HEK293 (cell line): ENCODE measurements around the gene ARHGAP26.

Experiments used
- CTCF ChIA-PET: fragments of 350-600 bp; formaldehyde crosslinking; extraction: SDS; loops from one replicate; lab custom pipeline; 2021; ENCODE audit warnings: antibody characterized with exemption; lab: Yijun Ruan, JAX
- POLR2A ChIA-PET: fragments of 300-600 bp; formaldehyde crosslinking; extraction: SDS; loops from one replicate; lab custom pipeline; 2020; ENCODE audit warnings: antibody characterized with exemption, inconsistent platforms; lab: Yijun Ruan, JAX
- H3K27ac ChIP-seq: fragments of 200-500 bp; sonication (Bioruptor generic); 2 replicates; pipeline ENCODE4 v1.5.1; 2014; ENCODE audit warnings: low read depth, low read length, control low read depth, inconsistent platforms; ENCODE audit errors: extremely low read depth
- H3K36me3 ChIP-seq, 2 experiments: fragments of 200-500 bp in 1 of 2; sonication (Bioruptor generic) in 1 of 2; 1 replicate in 1 of 2; 2 replicates in 1 of 2; pipeline ENCODE4 v1.5.1; 2014 to 2017; ENCODE audit warnings: inconsistent platforms in 2 of 2, low read length in 2 of 2; ENCODE audit not compliant: control insufficient read depth in 2 of 2, insufficient read depth in 1 of 2
- H3K4me1 ChIP-seq: fragments of 200-500 bp; sonication (Bioruptor generic); 2 replicates; pipeline ENCODE4 v1.5.1; 2014; ENCODE audit warnings: mild to moderate bottlenecking, low read length, inconsistent platforms; ENCODE audit not compliant: control insufficient read depth, insufficient read depth
- H3K4me3 ChIP-seq: 2 replicates; pipeline ENCODE4 v1.5.1; 2011; ENCODE audit warnings: low read depth, mild to moderate bottlenecking, control low read depth, low read length, moderate library complexity
- H3K9me3 ChIP-seq: fragments of 200-500 bp; sonication (Bioruptor generic); 2 replicates; pipeline ENCODE4 v1.5.1; 2014; ENCODE audit warnings: low read depth, low read length, inconsistent platforms; ENCODE audit not compliant: control insufficient read depth, insufficient read depth
- GLIS2 ChIP-seq: fragments of 450-650 bp; formaldehyde crosslinking; IDR thresholded peaks from 2 replicates; pipeline ENCODE4 v1.5.1; 2016; ENCODE audit warnings: missing biosample characterization, missing genetic modification characterization
- REPIN1 ChIP-seq: fragments of 450-650 bp; formaldehyde crosslinking; IDR thresholded peaks from 2 replicates; pipeline ENCODE4 v1.5.1; 2017; ENCODE audit warnings: missing biosample characterization, missing genetic modification characterization, low read depth
- SALL2 ChIP-seq: fragments of 450-650 bp; formaldehyde crosslinking; IDR thresholded peaks from 2 replicates; pipeline ENCODE4 v1.5.0; 2017; ENCODE audit warnings: missing biosample characterization, mild to moderate bottlenecking, missing genetic modification characterization, borderline replicate concordance
- SP2 ChIP-seq: fragments of 450-650 bp; formaldehyde crosslinking; IDR thresholded peaks from 2 replicates; pipeline ENCODE4 v1.5.1; 2016; ENCODE audit warnings: missing biosample characterization, missing genetic modification characterization
- ZBTB11 ChIP-seq: fragments of 450-650 bp; formaldehyde crosslinking; conservative IDR thresholded peaks from 2 replicates; pipeline ENCODE4 v1.5.1; 2016; ENCODE audit warnings: low read depth, missing biosample characterization, missing genetic modification characterization
- ZBTB17 ChIP-seq: fragments of 450-650 bp; formaldehyde crosslinking; IDR thresholded peaks from 2 replicates; pipeline ENCODE4 v1.5.1; 2016; ENCODE audit warnings: missing biosample characterization, missing genetic modification characterization
- ZBTB48 ChIP-seq: fragments of 450-650 bp; formaldehyde crosslinking; IDR thresholded peaks from 2 replicates; pipeline ENCODE4 v1.5.1; 2016; ENCODE audit warnings: missing biosample characterization, missing genetic modification characterization
- ZIC2 ChIP-seq: fragments of 450-650 bp; formaldehyde crosslinking; IDR thresholded peaks from 2 replicates; pipeline ENCODE4 v1.5.1; 2016; ENCODE audit warnings: missing biosample characterization, missing genetic modification characterization
- ZNF132 ChIP-seq: fragments of 450-650 bp; formaldehyde crosslinking; IDR thresholded peaks from 2 replicates; pipeline ENCODE4 v1.5.1; 2017; ENCODE audit warnings: missing biosample characterization, missing genetic modification characterization, borderline replicate concordance
- ZNF133 ChIP-seq: fragments of 450-650 bp; formaldehyde crosslinking; IDR thresholded peaks from 2 replicates; pipeline ENCODE4 v1.5.1; 2016; ENCODE audit warnings: missing biosample characterization, missing genetic modification characterization
- ZNF169 ChIP-seq: fragments of 450-650 bp; formaldehyde crosslinking; IDR thresholded peaks from 2 replicates; pipeline ENCODE4 v1.5.1; 2016; ENCODE audit warnings: missing biosample characterization, missing genetic modification characterization
- ZNF202 ChIP-seq: fragments of 450-650 bp; formaldehyde crosslinking; IDR thresholded peaks from 2 replicates; pipeline ENCODE4 v1.5.1; 2016; ENCODE audit warnings: missing biosample characterization, missing genetic modification characterization, borderline replicate concordance
- ZNF214 ChIP-seq: fragments of 450-650 bp; formaldehyde crosslinking; IDR thresholded peaks from 2 replicates; pipeline ENCODE4 v1.5.1; 2017; ENCODE audit warnings: missing biosample characterization, mild to moderate bottlenecking, missing genetic modification characterization, borderline replicate concordance
- ZNF335 ChIP-seq: fragments of 450-650 bp; formaldehyde crosslinking; conservative IDR thresholded peaks from 2 replicates; pipeline ENCODE4 v1.5.1; 2016; ENCODE audit warnings: missing biosample characterization, missing genetic modification characterization
- ZNF404 ChIP-seq: fragments of 450-650 bp; formaldehyde crosslinking; IDR thresholded peaks from 2 replicates; pipeline ENCODE4 v1.5.1; 2017; ENCODE audit warnings: missing biosample characterization, missing genetic modification characterization
- ZNF416 ChIP-seq: fragments of 450-650 bp; formaldehyde crosslinking; IDR thresholded peaks from 2 replicates; pipeline ENCODE4 v1.5.1; 2016; ENCODE audit warnings: missing biosample characterization, missing genetic modification characterization
- ZNF473 ChIP-seq: fragments of 450-650 bp; formaldehyde crosslinking; IDR thresholded peaks from 2 replicates; pipeline ENCODE4 v1.5.1; 2017; ENCODE audit warnings: missing biosample characterization, missing genetic modification characterization
- ZNF488 ChIP-seq: fragments of 450-650 bp; formaldehyde crosslinking; IDR thresholded peaks from 2 replicates; pipeline ENCODE4 v1.5.1; 2016; ENCODE audit warnings: missing biosample characterization, missing genetic modification characterization
- ZNF585B ChIP-seq: fragments of 450-650 bp; formaldehyde crosslinking; IDR thresholded peaks from 2 replicates; pipeline ENCODE4 v1.5.1; 2016; ENCODE audit warnings: missing biosample characterization, missing genetic modification characterization
- ZNF639 ChIP-seq: fragments of 450-650 bp; formaldehyde crosslinking; IDR thresholded peaks from 2 replicates; pipeline ENCODE4 v1.5.1; 2016; ENCODE audit warnings: missing biosample characterization, missing genetic modification characterization
- ZNF658 ChIP-seq: fragments of 450-650 bp; formaldehyde crosslinking; IDR thresholded peaks from 2 replicates; pipeline ENCODE4; 2016; ENCODE audit warnings: missing biosample characterization, missing genetic modification characterization
- ZNF701 ChIP-seq: fragments of 450-650 bp; formaldehyde crosslinking; IDR thresholded peaks from 2 replicates; pipeline ENCODE4 v1.5.1; 2016; ENCODE audit warnings: missing biosample characterization, missing genetic modification characterization
- ZNF76 ChIP-seq: fragments of 450-650 bp; formaldehyde crosslinking; IDR thresholded peaks from 2 replicates; pipeline ENCODE4; 2016; ENCODE audit warnings: low read depth, missing biosample characterization, missing genetic modification characterization, borderline replicate concordance
- ZNF791 ChIP-seq: fragments of 450-650 bp; formaldehyde crosslinking; IDR thresholded peaks from 2 replicates; pipeline ENCODE4 v1.5.1; 2016; ENCODE audit warnings: missing biosample characterization, missing genetic modification characterization
- ZNF837 ChIP-seq: fragments of 450-650 bp; formaldehyde crosslinking; IDR thresholded peaks from 2 replicates; pipeline ENCODE4 v1.5.1; 2016; ENCODE audit warnings: missing biosample characterization, missing genetic modification characterization
- ZSCAN18 ChIP-seq: fragments of 450-650 bp; formaldehyde crosslinking; IDR thresholded peaks from 2 replicates; pipeline ENCODE4 v1.5.1; 2016; ENCODE audit warnings: missing biosample characterization, missing genetic modification characterization
- ZSCAN4 ChIP-seq: fragments of 450-650 bp; formaldehyde crosslinking; IDR thresholded peaks from 2 replicates; pipeline ENCODE4 v1.5.1; 2017; ENCODE audit warnings: missing biosample characterization, missing genetic modification characterization

The ARHGAP26 gene

GRCh38 chr5:143161885-143162540 is 391.8 kb downstream of the ARHGAP26 start:
- H3K4me3 ChIP-seq: no peak overlapping the region
- no peak for TF ChIP-seq ZNF473 (tag by site-specific recombination)
- no peak for TF ChIP-seq GLIS2 (tag by site-specific recombination)
- no peak for TF ChIP-seq ZBTB11 (tag by site-specific recombination)
- peak; percentile 38; the same call in 1 of the 2 replicates for TF ChIP-seq ZSCAN4 (tag by site-specific recombination)
- TF ChIP-seq ZBTB17: no peak
- no peak for TF ChIP-seq ZNF416 (tag by site-specific recombination)
- TF ChIP-seq ZNF701 (tag by site-specific recombination): no peak
- no peak for TF ChIP-seq ZNF335 (tag by site-specific recombination)
- no peak for TF ChIP-seq ZNF837 (tag by site-specific recombination)
- CTCF ChIA-PET: interaction anchor here (0.8 kb wide), 1 partner anchor 48 kb away, joined by 3 read pairs; no protein-coding TSS in a partner anchor
- no peak overlapping the region for H3K27ac ChIP-seq
- no peaks in the 10 kb centered on the region for H3K4me1 ChIP-seq
- H3K36me3 ChIP-seq: no peaks in the 10 kb centered on the region
- POLR2A ChIA-PET: no interaction called here
- no peaks in the 10 kb centered on the region for H3K9me3 ChIP-seq

GRCh38 chr5:143162810-143163209 is 392.6 kb downstream of the ARHGAP26 start:
- H3K36me3 ChIP-seq: no peaks in the 10 kb centered on the region
- POLR2A ChIA-PET: no interaction called here
- CTCF ChIA-PET: interaction anchor here (0.8 kb wide), 1 partner anchor 805 kb away, joined by 5 read pairs; no protein-coding TSS in a partner anchor

More at GRCh38 chr5:143162810-143163209, 392.6 kb downstream of the ARHGAP26 start:
- TF ChIP-seq ZSCAN18 (no peak), ZNF701 (tag by site-specific recombination) (no peak), ZNF791 (tag by site-specific recombination) (no peak), ZNF585B (tag by site-specific recombination) (no peak), ZNF133 (no peak), ZNF132 (tag by site-specific recombination) (no peak), ZBTB48 (tag by site-specific recombination) (no peak), ZNF404 (no peak), ZNF76 (tag by site-specific recombination) (no peak), ZIC2 (tag by site-specific recombination) (no peak), SP2 (tag by site-specific recombination) (no peak), ZNF658 (no peak), SALL2 (no peak), REPIN1 (tag by site-specific recombination) (no peak), ZNF214 (tag by site-specific recombination) (no peak), ZNF202 (tag by site-specific recombination) (no peak), ZNF169 (tag by site-specific recombination) (no peak), ZNF639 (tag by site-specific recombination) (no peak), ZNF488 (no peak)
- Histone ChIP-seq H3K9me3 (no peaks in the 10 kb centered on the region), H3K4me1 (no peaks in the 10 kb centered on the region), H3K4me3 (no peak overlapping the region), H3K27ac (no peak overlapping the region)
